LNCaP clone FGC (cell line): ENCODE measurements around the gene MRPS5.

Experiments used
- DNase-seq: peaks from one replicate; pipeline ENCODE4 v3.0.0-alpha.2; 2011; ENCODE audit warnings: low read depth
- H3K4me3 ChIP-seq: 2 replicates; pipeline ENCODE4 v1.5.1; 2011; ENCODE audit warnings: mild to moderate bottlenecking, low read depth, low read length, control low read depth
- TF ChIP-seq, protein P1 (sequence below): IDR thresholded peaks from 2 replicates; pipeline ENCODE4 v1.5.1; 2012; ENCODE audit warnings: mild to moderate bottlenecking; ENCODE audit not compliant: control insufficient read depth, insufficient read depth; ENCODE audit errors: extremely low read depth

The MRPS5 gene

DNA sequence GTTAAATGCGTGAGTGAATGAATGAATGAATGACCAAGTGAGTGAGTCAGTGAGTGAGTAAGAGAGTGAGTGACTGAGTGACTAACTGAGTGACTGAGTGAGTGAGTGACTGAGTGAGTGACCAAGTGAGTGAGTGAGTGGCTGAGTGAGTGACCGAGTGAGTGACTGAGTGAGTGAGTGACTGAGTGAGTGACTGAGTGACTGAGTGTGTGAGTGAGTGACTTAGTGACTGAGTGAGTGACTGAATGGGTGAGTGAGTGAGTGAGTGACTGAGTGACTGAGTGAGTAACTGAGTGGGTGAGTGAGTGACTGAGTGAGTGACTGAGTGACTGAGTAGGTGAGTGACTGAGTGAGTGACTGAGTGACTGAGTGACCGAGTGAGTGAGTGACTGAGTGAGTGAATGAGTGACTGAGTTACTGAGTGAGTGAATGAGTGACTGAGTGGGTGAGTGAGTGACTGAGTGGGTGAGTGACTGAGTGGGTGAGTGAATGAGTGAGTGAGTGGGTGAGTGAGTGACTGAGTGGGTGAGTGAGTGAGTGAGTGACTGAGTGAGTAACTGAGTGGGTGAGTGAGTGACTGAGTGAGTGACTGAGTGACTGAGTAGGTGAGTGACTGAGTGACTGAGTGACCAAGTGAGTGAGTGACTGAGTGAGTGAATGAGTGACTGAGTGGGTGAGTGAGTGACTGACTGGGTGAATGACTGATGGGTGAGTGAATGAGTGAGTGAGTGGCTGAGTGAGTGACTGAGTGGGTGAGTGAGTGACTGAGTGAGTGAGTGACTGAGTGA lies 84.8 kb downstream of the MRPS5 start:
- no peak overlapping the region for H3K4me3 ChIP-seq
- TF ChIP-seq, protein P1, sequence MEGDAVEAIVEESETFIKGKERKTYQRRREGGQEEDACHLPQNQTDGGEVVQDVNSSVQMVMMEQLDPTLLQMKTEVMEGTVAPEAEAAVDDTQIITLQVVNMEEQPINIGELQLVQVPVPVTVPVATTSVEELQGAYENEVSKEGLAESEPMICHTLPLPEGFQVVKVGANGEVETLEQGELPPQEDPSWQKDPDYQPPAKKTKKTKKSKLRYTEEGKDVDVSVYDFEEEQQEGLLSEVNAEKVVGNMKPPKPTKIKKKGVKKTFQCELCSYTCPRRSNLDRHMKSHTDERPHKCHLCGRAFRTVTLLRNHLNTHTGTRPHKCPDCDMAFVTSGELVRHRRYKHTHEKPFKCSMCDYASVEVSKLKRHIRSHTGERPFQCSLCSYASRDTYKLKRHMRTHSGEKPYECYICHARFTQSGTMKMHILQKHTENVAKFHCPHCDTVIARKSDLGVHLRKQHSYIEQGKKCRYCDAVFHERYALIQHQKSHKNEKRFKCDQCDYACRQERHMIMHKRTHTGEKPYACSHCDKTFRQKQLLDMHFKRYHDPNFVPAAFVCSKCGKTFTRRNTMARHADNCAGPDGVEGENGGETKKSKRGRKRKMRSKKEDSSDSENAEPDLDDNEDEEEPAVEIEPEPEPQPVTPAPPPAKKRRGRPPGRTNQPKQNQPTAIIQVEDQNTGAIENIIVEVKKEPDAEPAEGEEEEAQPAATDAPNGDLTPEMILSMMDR, result no peak
- DNase-seq, result no peak
